SW 1271 (cell line): ENCODE data around the gene TBCD.
"Not testable (repeated sequence)": the region's sequence is repeated elsewhere in the genome, so short reads cannot be mapped to it uniquely, and the experiment has no call there.

ENCODE experiments used
- DNase-seq, 2 experiments: peaks; one replicate each; lab custom pipeline; 2025; lab: John Stamatoyannopoulos, UW

The TBCD gene

GRCh38 chr17:82974136-82974952, 222.5 kb downstream of the TBCD start:
- no peak for DNase-seq

DNA sequence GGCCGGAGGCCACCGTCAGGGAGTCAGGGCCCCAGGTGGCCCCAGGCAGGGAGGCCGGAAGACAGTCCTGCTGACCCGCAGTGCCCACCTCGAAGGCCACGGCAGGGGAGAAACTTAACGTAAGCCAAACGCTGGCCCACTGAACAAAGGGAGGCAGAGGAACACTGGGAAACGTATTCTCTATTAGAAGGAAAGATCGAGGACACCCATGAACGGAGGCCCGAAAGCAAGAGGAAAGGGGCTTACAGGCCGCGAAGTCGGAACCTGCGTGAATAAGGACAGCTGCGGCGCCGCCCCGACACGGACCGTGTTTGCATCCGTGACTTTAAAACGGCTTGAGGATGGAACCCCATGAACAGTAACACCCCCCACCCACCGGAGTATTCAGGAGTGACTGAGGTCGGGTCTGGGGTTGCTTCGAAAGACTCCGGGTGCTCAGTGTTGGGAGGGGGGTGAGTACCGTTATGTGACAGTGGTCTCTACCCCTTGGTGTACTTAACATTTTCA, 225.2 kb downstream of the TBCD start:
- DNase-seq: no peak

DNA sequence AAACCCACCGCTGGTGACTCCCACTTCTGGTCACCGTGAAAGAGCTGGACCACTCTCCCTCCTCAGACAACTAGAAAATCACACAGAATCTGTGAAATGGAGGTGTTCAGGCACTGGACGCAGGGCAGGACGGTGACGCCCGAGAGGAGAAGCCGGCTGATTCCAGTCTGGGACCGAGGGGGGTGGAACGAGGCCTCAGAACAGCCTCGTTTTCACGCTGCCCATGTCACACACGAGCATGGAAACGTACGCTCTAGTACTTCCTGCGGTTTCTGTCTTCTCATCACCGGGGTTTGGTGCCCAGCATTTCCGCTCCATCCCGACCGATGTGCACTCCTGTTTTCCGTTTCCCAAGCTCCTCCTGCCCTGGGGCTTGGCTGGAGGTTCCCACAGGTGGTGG, 225.7 kb downstream of the TBCD start:
- no peak for DNase-seq

DNA sequence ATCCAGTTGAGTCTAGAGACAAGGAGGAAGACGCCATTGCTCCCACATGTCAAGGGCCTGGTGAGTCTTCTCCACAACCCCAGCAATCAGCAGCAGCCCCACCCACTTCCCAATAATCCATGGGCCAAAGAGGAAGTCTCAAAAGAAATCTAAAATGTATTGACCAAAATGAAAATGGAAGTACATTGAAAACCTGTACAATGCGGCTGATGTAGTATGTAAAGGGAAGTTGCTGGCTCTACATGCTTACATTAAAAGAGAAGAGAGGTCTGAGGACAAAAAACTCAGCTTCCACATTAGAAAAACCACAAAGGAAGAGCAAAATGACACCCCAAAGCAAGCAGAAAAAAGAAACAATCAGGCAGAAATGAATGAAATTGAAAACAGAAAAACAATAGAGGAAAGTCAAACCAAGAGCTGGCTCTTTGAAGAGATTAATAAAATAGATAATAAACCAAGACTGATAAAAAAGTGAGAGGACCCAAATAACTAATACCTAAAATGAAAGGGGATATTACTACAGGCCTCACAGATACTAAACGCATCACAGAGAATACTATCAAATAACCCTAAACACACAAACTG, 227.0 kb downstream of the TBCD start:
- no peak for DNase-seq

GRCh38 chr17:82979718-82980117, 227.9 kb downstream of the TBCD start:
- DNase-seq: no peak

- no peak for DNase-seq
Observed at GRCh38 chr17:82980632-82981031, 228.8 kb downstream of the TBCD start.

GRCh38 chr17:82981141-82981730, 229.4 kb downstream of the TBCD start:
- no peak for DNase-seq

GRCh38 chr17:82983510-82984248, 231.8 kb downstream of the TBCD start:
- DNase-seq: no peak

DNA sequence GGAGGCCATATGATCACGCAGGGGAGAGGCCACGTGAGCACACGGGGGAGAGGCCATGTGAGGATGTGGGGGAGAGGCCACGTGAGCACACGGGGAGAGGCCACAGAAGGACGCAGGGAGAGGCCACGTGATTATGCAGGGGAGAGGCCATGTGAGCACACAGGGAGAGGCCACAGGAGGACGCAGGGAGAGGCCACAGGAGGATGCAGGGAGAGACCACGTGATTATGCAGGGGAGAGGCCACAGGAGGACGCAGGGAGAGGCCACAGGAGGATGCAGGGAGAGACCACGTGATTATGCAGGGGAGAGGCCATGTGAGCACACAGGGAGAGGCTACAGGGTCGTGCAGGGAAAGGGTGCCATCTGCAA, 232.4 kb downstream of the TBCD start:
- not testable (repeated sequence) for DNase-seq

- no peak for DNase-seq
Observed at GRCh38 chr17:82984751-82985427, 233.0 kb downstream of the TBCD start.

- DNase-seq: no peak
Observed at GRCh38 chr17:82985428-82985805, 233.6 kb downstream of the TBCD start.

- no peak for DNase-seq
Observed at GRCh38 chr17:82985973-82986372, 234.1 kb downstream of the TBCD start.

DNA sequence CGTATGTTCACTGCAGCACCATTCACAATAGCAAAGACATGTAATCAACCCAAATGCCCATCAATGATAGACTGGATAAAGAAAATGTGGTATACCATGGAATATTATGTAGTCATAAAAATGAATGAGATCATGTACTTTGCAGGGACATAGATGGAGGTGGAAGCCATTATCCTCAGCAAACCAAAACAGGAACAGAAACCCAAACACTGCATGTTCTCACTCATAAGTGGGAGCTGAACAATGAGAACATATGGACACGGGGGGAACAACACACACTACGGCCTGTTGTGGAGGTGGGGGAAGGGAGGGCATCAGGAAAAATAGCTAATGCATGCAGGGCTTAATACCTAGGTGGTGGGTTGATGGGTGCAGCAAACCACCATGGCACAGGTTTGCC, 237.2 kb downstream of the TBCD start:
- DNase-seq: not testable (repeated sequence)

DNA sequence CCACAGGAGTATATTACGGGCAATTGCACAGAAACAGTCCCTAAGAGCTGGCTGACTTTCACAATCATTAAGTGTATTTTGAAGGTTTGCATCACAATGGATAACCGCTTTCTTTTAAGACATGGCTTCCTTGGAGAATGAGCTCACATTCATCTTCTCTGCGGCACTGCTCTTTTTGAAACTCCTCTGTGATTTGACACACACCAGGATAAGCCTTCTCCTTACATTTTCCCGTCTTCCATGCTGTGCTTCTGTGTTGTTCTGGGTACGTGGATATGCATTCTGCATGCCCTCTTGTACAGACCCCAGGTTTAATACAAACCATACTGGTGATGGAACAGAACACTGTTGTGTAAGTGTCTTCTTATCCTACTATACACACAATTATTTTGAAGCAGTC, 238.0 kb downstream of the TBCD start:
- no peak for DNase-seq

DNA sequence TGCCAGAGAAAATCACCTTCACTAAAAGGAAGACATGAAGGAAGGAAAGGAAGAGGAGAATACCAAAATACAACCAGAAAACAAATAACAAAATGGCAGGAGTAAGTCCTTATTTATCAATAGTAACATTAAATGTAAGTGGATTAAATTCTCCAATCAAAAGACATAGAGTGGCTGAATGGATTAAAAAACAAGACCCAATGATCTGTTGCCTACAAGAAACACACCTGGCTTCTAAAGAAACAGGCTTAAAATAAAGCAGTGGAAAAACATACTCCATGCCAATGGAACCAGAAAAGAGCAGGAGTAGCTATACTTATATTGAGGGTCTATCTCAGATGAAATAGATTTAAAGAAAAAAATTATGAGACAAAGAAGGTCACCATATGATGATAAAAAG, 241.1 kb downstream of the TBCD start:
- no peak for DNase-seq
